Measurements from ENCODE around the gene BLOC1S1.

GRCh38 chr12:55724940-55725309 is 9.1 kb downstream of the BLOC1S1 start:
- TF ChIP-seq POLR2A (IDR thresholded peaks at IDR 0.05), result no peak
- TF ChIP-seq CTCF (IDR thresholded peaks at IDR 0.05), result no peak
- no peak for TF ChIP-seq EP300 (IDR thresholded peaks at IDR 0.05; ENCODE audit: low read depth)

Data from transverse colon (tissue), 3 donors.